A549 (cell line): ENCODE results near the gene FAM72A.
"Not testable (repeated sequence)": the region's sequence is repeated elsewhere in the genome, so short reads cannot be mapped to it uniquely, and the experiment has no call there.

Source experiments
- CHD2 ChIP-seq: fragments of 150-350 bp; IDR thresholded peaks from 2 replicates; pipeline ENCODE4 v1.6.1; 2014; ENCODE audit warnings: low read length; ENCODE audit not compliant: partially characterized antibody
- CHD4 ChIP-seq: fragments of 200-600 bp; sonication (generic); IDR thresholded peaks from 2 replicates; pipeline ENCODE4 v1.6.1; 2016; ENCODE audit warnings: antibody characterized with exemption, mild to moderate bottlenecking, borderline replicate concordance
- ESRRA ChIP-seq: fragments of 150-350 bp; IDR thresholded peaks from 2 replicates; pipeline ENCODE4 v1.6.1; 2014; ENCODE audit warnings: mild to moderate bottlenecking, low read length, borderline replicate concordance
- GATA3 ChIP-seq: IDR thresholded peaks from 2 replicates; pipeline ENCODE4 v1.6.1; 2012; ENCODE audit warnings: borderline replicate concordance
- HOXB5 ChIP-seq: fragments of 250-450 bp; sonication (Bioruptor Pico); IDR thresholded peaks from 2 replicates; pipeline ENCODE4 v1.5.0; 2020; ENCODE audit warnings: mild to moderate bottlenecking, moderate library complexity
- JUNB ChIP-seq: fragments of >200 bp; sonication (Bioruptor Twin); formaldehyde crosslinking; IDR thresholded peaks from 2 replicates; pipeline ENCODE4 v1.6.1; 2016
- KDM1A ChIP-seq: fragments of 200-600 bp; sonication (generic); IDR thresholded peaks from 2 replicates; pipeline ENCODE4 v1.6.1; 2016; ENCODE audit warnings: low read depth, mild to moderate bottlenecking
- MAX ChIP-seq: IDR thresholded peaks from 2 replicates; pipeline ENCODE4 v1.6.1; 2012
- POLR2A ChIP-seq: IDR thresholded peaks from 2 replicates; pipeline ENCODE4 v1.6.1; 2012; ENCODE audit warnings: mild to moderate bottlenecking, low read length
- POLR2AphosphoS2 ChIP-seq: conservative IDR thresholded peaks from 2 replicates; pipeline ENCODE4 v1.6.1; 2012; ENCODE audit warnings: low read length, improper control_type of control experiment, inconsistent platforms
- SMC3 ChIP-seq: fragments of >200 bp; sonication (Bioruptor Twin); formaldehyde crosslinking; IDR thresholded peaks from 3 replicates; pipeline ENCODE4 v1.6.1; 2018; ENCODE audit warnings: inconsistent platforms
- SREBF2 ChIP-seq: fragments of 450-650 bp; IDR thresholded peaks from 2 replicates; pipeline ENCODE4 v1.6.1; 2014; ENCODE audit warnings: mild to moderate bottlenecking, moderate library complexity
- TF ChIP-seq, protein P1 (sequence below): fragments of >200 bp; sonication (Bioruptor Twin); formaldehyde crosslinking; IDR thresholded peaks from 3 replicates; pipeline ENCODE4 v1.5.1; 2016
- TF ChIP-seq, protein P2 (sequence below): fragments of 450-650 bp; IDR thresholded peaks from 2 replicates; pipeline ENCODE4 v1.6.1; 2014; ENCODE audit warnings: antibody characterized with exemption

DNA sequence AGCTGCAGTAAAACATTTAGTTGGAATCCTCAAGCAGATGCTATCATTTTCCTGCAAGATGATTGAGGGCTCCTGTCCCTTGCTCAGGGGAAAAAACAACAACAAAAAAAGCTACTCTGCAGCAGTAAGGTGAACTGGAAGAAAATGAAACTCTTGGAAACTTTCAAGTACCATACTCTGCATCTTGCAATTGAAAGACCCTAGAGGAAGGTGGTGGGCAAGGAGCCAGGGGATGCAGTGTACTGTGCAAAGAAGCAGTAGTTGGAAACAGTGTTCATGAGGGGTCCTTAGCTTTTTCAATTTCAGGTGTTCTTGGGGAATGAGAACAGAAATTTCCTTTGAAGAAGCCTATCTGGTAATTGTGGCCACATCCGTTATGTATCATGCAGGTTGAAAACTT lies 8.2 kb upstream of the FAM72A start:
- not testable (repeated sequence) for TF ChIP-seq POLR2A, SMC3, CHD4, CHD2, MAX, POLR2AphosphoS2, HOXB5, SREBF2, GATA3, JUNB, ESRRA, KDM1A
- TF ChIP-seq, protein P1, sequence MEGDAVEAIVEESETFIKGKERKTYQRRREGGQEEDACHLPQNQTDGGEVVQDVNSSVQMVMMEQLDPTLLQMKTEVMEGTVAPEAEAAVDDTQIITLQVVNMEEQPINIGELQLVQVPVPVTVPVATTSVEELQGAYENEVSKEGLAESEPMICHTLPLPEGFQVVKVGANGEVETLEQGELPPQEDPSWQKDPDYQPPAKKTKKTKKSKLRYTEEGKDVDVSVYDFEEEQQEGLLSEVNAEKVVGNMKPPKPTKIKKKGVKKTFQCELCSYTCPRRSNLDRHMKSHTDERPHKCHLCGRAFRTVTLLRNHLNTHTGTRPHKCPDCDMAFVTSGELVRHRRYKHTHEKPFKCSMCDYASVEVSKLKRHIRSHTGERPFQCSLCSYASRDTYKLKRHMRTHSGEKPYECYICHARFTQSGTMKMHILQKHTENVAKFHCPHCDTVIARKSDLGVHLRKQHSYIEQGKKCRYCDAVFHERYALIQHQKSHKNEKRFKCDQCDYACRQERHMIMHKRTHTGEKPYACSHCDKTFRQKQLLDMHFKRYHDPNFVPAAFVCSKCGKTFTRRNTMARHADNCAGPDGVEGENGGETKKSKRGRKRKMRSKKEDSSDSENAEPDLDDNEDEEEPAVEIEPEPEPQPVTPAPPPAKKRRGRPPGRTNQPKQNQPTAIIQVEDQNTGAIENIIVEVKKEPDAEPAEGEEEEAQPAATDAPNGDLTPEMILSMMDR: not testable (repeated sequence)
- TF ChIP-seq, protein P2, sequence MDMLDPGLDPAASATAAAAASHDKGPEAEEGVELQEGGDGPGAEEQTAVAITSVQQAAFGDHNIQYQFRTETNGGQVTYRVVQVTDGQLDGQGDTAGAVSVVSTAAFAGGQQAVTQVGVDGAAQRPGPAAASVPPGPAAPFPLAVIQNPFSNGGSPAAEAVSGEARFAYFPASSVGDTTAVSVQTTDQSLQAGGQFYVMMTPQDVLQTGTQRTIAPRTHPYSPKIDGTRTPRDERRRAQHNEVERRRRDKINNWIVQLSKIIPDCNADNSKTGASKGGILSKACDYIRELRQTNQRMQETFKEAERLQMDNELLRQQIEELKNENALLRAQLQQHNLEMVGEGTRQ: not testable (repeated sequence)
